Superior temporal gyrus (tissue), 1 donor: Measurements from ENCODE around the gene PPIL3.
"Not testable (repeated sequence)": the region's sequence is repeated elsewhere in the genome, so short reads cannot be mapped to it uniquely, and the experiment has no call there.

Experiments used
- DNase-seq: peaks from one replicate; pipeline ENCODE4 v3.0.0-alpha.2; 2016; ENCODE audit errors: extremely low spot score

PPIL3 gene

GRCh38 chr2:200888704-200889625, at the start of gene PPIL3, which contains the start of gene NIF3L1:
Gene PPIL3 (minus strand): TSS chr2:200889077. CDS start chr2:200887615, 1,462 bp downstream.
Gene NIF3L1 (plus strand): TSS chr2:200889371. CDS start chr2:200891944, 2,573 bp downstream.
- peak; percentile 99 for DNase-seq

GRCh38 chr2:200930947-200931626, 42.2 kb upstream of the PPIL3 start:
- no peak for DNase-seq

GRCh38 chr2:200929334-200930249, 40.7 kb upstream of the PPIL3 start:
- DNase-seq, result no peak

GRCh38 chr2:200922439-200922838, 33.6 kb upstream of the PPIL3 start:
- DNase-seq, result no peak

GRCh38 chr2:200913654-200914053, 24.8 kb upstream of the PPIL3 start:
- no peak for DNase-seq

- no peak for DNase-seq
Measured at GRCh38 chr2:200909958-200910357, 21.1 kb upstream of the PPIL3 start.

- DNase-seq, result peak; percentile 87
Measured at GRCh38 chr2:200905618-200906296, 16.9 kb upstream of the PPIL3 start.

- peak; percentile 77 for DNase-seq
Measured at GRCh38 chr2:200901459-200902072, 12.7 kb upstream of the PPIL3 start.

GRCh38 chr2:200899482-200899881, 10.6 kb upstream of the PPIL3 start:
- no peak for DNase-seq

- DNase-seq, result not testable (repeated sequence)
Measured at GRCh38 chr2:200881715-200882249, 7.1 kb downstream of the PPIL3 start.

GRCh38 chr2:200878289-200878880, 10.5 kb downstream of the PPIL3 start:
- no peak for DNase-seq

GRCh38 chr2:200877443-200877842, 11.4 kb downstream of the PPIL3 start:
- DNase-seq, result no peak

GRCh38 chr2:200873560-200873959, 15.3 kb downstream of the PPIL3 start:
- DNase-seq, result no peak

- no peak for DNase-seq
Measured at GRCh38 chr2:200871151-200871550, 17.7 kb downstream of the PPIL3 start.

- no peak for DNase-seq
Measured at GRCh38 chr2:200869014-200869413, 19.9 kb downstream of the PPIL3 start.

- peak; percentile 97 for DNase-seq
Measured at GRCh38 chr2:200864176-200865034, 24.5 kb downstream of the PPIL3 start, which contains the start of gene CLK1. Gene CLK1 (minus strand): TSS chr2:200864658. CDS start chr2:200861862, 2,796 bp downstream.

GRCh38 chr2:200863782-200864175, 25.1 kb downstream of the PPIL3 start:
- DNase-seq, result peak; percentile 78

GRCh38 chr2:200862532-200863000, 26.3 kb downstream of the PPIL3 start:
- DNase-seq, result peak; percentile 52
